NK-92 (cell line): ENCODE results near the gene ST6GALNAC3.
"Not testable (repeated sequence)": the region's sequence is repeated elsewhere in the genome, so short reads cannot be mapped to it uniquely, and the experiment has no call there.

Source experiments
- DNase-seq: peaks from one replicate; lab custom pipeline; 2025; ENCODE audit not compliant: unreplicated experiment; lab: John Stamatoyannopoulos, UW

ST6GALNAC3 gene

GRCh38 chr1:76074321-76075187 is at the start of gene ST6GALNAC3:
TSS of gene ST6GALNAC3 (plus strand) at chr1:76074746.
- no peak for DNase-seq

DNA sequence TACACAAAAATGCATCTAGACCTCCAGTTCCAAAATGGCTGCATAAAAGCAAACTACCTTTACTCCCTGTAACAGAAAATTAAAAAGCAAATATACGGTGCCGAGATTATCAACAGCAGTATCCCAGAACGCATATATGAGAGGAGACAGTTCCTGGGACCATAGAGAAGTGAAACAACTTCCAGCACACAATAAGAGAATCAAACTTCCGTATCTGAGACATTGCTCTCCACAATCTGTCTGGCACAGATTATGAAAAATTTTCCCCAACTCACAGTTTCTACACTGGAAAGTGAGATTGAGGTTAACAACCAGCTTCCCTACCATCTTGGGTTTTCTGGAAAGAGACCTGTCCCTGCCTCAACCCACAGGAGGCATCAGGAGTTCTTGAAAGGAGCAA is 47.2 kb upstream of the ST6GALNAC3 start:
- DNase-seq = no peak

GRCh38 chr1:76029331-76029730 is 45.2 kb upstream of the ST6GALNAC3 start:
- DNase-seq = no peak

GRCh38 chr1:76031496-76031895 is 43.0 kb upstream of the ST6GALNAC3 start:
- no peak for DNase-seq

DNA sequence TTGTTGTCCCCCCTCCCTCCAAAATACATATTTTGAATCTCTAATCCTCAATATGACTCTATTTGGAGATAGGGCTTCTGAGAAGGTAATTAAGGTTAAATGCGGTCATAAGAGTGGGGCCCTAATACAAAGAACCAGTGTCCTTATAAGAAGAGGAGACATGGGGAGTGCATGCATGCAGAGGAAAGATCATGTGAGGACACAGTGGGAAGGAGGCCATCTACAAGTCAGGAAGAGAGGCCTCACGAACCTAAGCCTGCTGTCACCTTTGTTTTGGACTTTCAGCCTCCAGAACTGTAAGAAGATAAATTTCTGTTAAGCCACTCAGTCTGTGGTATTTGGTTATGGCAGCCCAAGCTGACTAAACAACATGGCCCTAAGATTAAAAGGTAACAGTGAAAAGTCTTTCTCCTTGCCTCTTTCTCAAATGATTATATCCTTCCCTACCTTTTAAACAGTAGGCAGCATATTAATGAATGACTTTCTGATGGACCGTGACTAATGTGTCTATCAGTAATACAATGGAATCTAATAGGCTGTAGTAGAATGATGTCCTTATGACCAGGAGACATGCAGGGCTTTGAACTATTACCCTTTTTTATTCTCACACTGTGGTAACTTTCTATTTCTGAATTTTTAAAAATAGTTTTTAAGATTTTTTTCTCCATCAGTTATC is 40.6 kb upstream of the ST6GALNAC3 start:
- no peak for DNase-seq

- DNase-seq = no peak
These were observed 39.5 kb upstream of the ST6GALNAC3 start for GRCh38 chr1:76035053-76035452.

- DNase-seq = no peak
These were observed 37.2 kb upstream of the ST6GALNAC3 start for GRCh38 chr1:76037324-76037723.

DNA sequence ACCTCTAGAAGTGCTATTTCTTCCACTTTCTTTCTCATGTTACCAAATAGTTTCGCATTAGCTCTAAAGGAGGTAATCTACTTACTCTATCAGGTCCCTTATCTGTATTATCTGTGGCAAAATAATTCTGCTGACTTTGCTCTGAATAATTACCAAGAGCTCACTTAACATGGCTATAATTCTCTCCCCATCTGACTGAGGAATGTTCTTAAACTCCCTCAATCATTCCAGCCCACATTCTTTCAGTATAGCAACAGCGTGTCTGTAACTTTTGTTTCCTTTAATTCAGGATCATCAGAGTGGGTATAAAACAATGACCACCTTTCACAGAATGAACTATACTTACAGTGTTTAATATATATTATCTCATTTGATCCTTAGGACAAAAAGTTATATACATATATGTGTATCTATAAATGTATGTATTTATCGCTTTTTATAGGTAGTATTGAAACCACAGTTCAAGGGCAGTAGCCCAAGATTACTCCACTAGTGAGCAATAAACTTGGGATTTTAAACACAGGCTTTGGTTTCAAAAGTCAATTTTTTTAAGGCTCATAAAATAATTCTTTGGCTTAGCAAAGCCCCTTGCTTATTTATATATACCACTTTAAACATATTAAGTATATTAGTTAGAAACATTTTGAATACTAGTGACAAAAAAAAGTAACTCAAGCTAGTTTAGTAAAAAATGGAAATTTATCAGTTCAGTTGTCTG is 36.1 kb upstream of the ST6GALNAC3 start:
- DNase-seq = no peak

GRCh38 chr1:76046149-76046548 is 28.4 kb upstream of the ST6GALNAC3 start:
- DNase-seq = no peak

GRCh38 chr1:76048219-76048618 is 26.3 kb upstream of the ST6GALNAC3 start:
- DNase-seq = no peak

DNA sequence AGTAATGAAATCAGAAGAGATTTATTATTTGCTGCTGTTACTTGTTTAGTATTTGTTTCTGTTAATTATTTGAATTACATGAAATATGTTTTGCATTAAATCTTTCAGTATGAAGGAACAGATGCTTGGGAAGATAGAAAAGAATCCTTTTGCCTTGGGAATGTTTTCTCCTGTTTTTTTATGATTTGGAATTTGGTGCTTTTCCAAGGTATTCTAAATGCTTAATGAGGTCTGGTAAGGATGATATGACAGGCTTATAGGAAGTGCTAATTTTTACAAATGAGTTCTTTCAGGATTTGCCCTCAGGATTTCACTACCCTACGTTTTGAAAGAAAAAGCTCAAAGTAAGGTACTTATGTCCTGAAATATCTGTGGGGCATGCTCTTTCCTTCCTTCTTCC is 25.6 kb upstream of the ST6GALNAC3 start:
- no peak for DNase-seq

DNA sequence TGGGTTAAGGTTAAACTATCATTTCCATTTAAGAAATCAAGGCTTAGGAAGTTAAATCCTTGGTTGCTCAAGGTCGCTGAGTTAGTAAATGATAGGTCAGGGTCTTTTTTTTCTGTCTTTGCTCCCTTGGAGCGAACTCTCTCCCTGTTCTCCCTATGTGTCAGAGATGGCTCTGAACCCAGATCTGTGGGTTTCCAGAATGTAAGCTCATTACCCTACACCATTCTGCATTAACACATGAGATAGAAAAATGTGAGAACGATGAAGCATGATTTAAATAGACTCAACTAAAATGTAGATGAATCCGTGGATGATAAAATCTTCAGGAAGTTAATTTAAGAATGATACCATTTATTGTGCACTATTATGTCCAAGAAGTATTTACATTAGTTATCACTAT is 25.0 kb upstream of the ST6GALNAC3 start:
- no peak for DNase-seq

DNA sequence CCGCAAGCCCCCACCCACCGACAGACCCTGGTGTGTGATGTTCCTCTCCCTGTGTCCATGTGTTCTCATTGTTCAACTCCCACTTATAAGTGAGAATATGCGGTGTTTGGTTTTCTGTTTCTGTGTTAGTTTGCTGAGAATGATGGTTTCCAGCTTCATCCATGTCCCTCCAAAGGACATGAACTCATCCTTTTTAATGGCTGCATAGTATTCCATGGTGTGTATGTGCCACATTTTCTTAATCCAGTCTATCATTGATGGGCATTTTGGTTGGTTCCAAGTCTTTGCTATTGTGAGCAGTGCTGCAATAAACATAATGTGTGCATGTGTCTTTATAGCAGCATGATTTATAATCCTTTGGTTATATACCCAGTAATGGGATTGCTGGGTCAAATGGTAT is 24.5 kb upstream of the ST6GALNAC3 start:
- not testable (repeated sequence) for DNase-seq

DNA sequence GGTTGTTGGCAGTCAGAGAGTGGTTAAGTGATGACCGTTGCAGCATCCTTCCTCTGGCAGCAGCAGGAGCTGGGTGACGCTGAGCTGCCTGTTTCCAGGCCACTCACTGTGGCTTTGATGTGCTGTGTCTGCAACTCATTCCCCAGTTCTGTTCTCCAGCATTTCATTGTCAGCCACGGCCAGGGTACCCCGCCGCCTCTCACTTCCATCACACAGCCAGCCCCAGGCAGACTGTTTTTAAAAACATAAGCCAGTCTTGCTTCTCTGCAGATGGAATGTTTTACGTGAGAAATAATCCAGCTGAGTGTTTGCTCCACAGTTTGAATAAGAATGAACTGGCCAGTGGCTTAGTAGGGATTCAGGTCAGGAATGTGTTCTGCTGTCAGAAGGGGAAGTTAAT is 21.5 kb upstream of the ST6GALNAC3 start:
- DNase-seq = no peak

GRCh38 chr1:76054359-76054758 is 20.2 kb upstream of the ST6GALNAC3 start:
- no peak for DNase-seq

- DNase-seq = no peak
These were observed 18.6 kb upstream of the ST6GALNAC3 start for GRCh38 chr1:76055987-76056386.

DNA sequence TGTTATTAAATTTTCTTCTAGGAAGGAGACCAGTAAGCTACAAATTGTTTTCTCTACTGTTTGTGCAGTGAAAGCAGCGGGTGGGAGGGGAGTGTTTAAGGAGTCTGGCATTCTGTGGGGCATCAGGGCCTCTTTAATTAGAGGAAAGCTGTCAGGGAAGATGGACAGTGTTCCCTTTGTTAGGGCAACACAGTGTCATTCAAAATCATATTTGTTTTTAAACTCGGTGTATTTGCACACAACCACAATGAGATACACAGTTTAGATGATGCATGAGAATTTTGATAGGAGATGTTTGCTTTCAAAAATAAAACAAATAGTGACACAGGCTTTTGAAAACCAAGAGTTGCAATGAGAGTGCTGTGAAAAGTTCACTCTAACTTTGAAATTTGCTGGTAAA is 15.1 kb upstream of the ST6GALNAC3 start:
- DNase-seq = no peak

DNA sequence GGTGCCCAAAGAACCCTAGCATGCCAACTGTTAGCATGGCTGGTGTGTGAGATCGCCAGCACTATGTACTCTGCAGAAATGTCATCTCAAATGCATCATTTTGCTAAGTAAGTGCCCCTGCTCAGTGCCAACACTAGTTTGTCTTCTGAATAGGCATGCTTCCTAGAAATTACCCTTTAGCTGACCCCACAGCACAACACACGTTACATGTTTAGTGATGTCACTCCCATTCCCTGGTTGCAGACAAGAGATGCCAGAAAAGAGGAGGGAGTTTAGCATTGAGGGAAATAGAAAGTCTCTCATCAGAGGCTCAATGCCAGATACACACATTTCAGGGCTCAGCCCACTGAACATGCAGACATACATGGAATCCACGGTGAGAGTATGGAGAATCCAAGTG is 9.3 kb upstream of the ST6GALNAC3 start:
- no peak for DNase-seq

GRCh38 chr1:76066394-76066793 is 8.2 kb upstream of the ST6GALNAC3 start:
- no peak for DNase-seq

DNA sequence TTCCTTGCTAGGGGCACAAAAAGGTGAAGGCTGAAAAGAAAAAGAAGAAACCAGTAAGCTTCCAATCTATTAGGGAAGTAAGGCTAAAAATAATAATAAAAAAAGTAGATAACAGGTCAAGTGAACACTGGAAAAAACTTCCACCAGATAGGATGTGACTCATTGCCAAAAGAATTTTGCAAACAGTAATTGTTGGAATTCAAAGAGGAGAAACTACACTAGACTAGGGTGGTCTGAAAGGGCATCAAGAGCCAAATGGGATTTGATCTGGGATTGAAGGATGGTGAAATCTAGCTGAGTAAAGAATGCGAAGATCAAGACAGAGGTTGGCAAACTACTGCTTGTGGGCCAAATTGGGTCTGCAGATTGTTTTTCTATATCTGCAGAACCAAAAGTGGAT is 6.0 kb upstream of the ST6GALNAC3 start:
- no peak for DNase-seq

DNA sequence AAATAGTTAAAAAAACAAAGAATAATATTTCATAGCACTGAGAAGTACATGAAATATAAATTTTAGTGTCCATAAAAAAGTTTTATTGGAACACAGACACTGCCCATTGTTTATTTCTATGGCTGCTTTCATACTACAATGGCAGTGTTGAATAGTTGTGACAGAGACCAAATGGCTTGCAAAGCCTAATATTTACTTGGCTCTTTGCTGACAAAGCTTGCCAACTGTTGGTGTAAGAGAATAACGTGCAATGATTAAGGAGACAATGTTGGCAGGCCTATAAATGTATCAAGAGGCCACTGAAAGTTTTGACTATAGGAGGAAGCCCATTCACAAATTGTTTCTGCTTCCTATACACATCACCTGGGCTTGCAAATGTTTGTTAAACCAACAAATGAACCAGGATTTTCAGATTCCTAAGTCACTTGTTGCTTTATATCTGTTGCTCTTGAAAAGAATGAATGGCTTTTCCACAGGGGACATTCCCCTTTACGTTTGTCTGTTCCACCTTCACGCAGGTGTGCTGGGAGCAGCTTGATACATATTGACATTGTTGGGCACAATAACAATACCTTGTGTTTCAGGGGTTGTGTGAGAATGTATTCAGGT is 5.5 kb upstream of the ST6GALNAC3 start:
- no peak for DNase-seq
